ENCODE measurements around the gene CHCHD6.

- TF ChIP-seq CTCF (conservative IDR thresholded peaks at IDR 0.05; ENCODE audit: low read depth, low read length), result no peak
- no peak for TF ChIP-seq EZH2 (IDR thresholded peaks at IDR 0.05; ENCODE audit: low read length, unreplicated experiment)
- TF ChIP-seq EZH2phosphoT487 (IDR thresholded peaks at IDR 0.05; ENCODE audit: borderline replicate concordance, low read length), result no peak
These were observed 265.5 kb downstream of the CHCHD6 start for GRCh38 chr3:126969586-126969985.

Data from PC-3 (cell line).